Neural progenitor cell (in vitro differentiated cells): ENCODE results near the gene TRIM66. TPM values are rescaled to one million over a fixed set of nuclear protein-coding genes. Genes with fewer than 3 reads are reported as not detected.
A peak's percentile ranks its signal among the peaks of the same experiment; 100 is the strongest.
"Not testable (repeated sequence)": the region's sequence is repeated elsewhere in the genome, so short reads cannot be mapped to it uniquely, and the experiment has no call there.

Experiments used
- DNase-seq: peaks from one replicate; pipeline ENCODE4 v3.0.0-alpha.2; 2016; ENCODE audit warnings: low spot score
- H2AFZ ChIP-seq: fragments of 200-600 bp; sonication (generic); replicated peaks from 2 replicates; pipeline ENCODE4 v1.6.1; 2016; ENCODE audit warnings: antibody characterized with exemption
- H3F3A ChIP-seq: fragments of 200-600 bp; sonication (generic); 2 replicates; pipeline ENCODE4 v1.6.1; 2016; ENCODE audit warnings: antibody characterized with exemption, low read depth
- H3K27ac ChIP-seq: fragments of 200-600 bp; sonication (generic); 2 replicates; pipeline ENCODE4 v1.5.1; 2016; ENCODE audit warnings: mild to moderate bottlenecking
- H3K27me3 ChIP-seq: fragments of 200-600 bp; sonication (generic); 2 replicates; pipeline ENCODE4 v1.6.1; 2016; ENCODE audit warnings: mild to moderate bottlenecking, moderate library complexity
- H3K36me3 ChIP-seq: fragments of 200-600 bp; sonication (generic); 2 replicates; pipeline ENCODE4 v1.5.1; 2016
- H3K4me1 ChIP-seq: fragments of 200-600 bp; sonication (generic); 2 replicates; pipeline ENCODE4 v1.6.1; 2016; ENCODE audit warnings: mixed run types
- H3K4me2 ChIP-seq: fragments of 200-600 bp; sonication (generic); 2 replicates; pipeline ENCODE4 v1.6.1; 2016
- H3K4me3 ChIP-seq: fragments of 200-600 bp; sonication (generic); 2 replicates; pipeline ENCODE4 v1.5.1; 2016
- H3K79me2 ChIP-seq: fragments of 200-600 bp; sonication (generic); 2 replicates; pipeline ENCODE4 v1.6.1; 2016; ENCODE audit warnings: low read depth
- H3K9ac ChIP-seq: fragments of 200-600 bp; sonication (generic); 2 replicates; pipeline ENCODE4 v1.6.1; 2016
- H3K9me3 ChIP-seq: fragments of 200-600 bp; sonication (generic); 2 replicates; pipeline ENCODE4 v1.5.1; 2016; ENCODE audit warnings: low read depth
- H4K20me1 ChIP-seq: fragments of 200-600 bp; sonication (generic); 2 replicates; pipeline ENCODE4 v1.6.1; 2016; ENCODE audit warnings: low read depth
- H3K27ac Mint-ChIP-seq: 3 replicates; pipeline ENCODE4 v1.8.0; 2021; ENCODE audit warnings: mixed read lengths
- H3K27me3 Mint-ChIP-seq: 2 replicates; pipeline ENCODE4 v1.8.0; 2022; ENCODE audit warnings: low read depth, mild to moderate bottlenecking, inconsistent platforms, moderate library complexity, mixed read lengths; ENCODE audit not compliant: insufficient read depth
- H3K36me3 Mint-ChIP-seq: 3 replicates; pipeline ENCODE4 v1.8.0; 2021; ENCODE audit warnings: mixed read lengths
- H3K4me1 Mint-ChIP-seq: 3 replicates; pipeline ENCODE4 v1.8.0; 2021; ENCODE audit warnings: mixed read lengths
- H3K4me3 Mint-ChIP-seq: 3 replicates; pipeline ENCODE4 v1.8.0; 2021; ENCODE audit warnings: mild to moderate bottlenecking, moderate library complexity, mixed read lengths
- H3K9me3 Mint-ChIP-seq: 3 replicates; pipeline ENCODE4 v1.8.0; 2020; ENCODE audit warnings: mixed read lengths
- EZH2 ChIP-seq: fragments of 200-600 bp; sonication (generic); IDR thresholded peaks from 2 replicates; pipeline ENCODE4 v1.6.1; 2017; ENCODE audit warnings: antibody characterized with exemption, mild to moderate bottlenecking, moderate library complexity
- EZH2phosphoT487 ChIP-seq: fragments of 200-600 bp; sonication (generic); IDR thresholded peaks from 2 replicates; pipeline ENCODE4 v1.6.1; 2017; ENCODE audit warnings: antibody characterized with exemption
- total RNA-seq: library from RNA; depleted of rRNA; stranded (reverse); fragments of >200 nt; gene quantifications from 2 replicates; pipeline ENCODE4 v1.2.3, GENCODE V29; 2015; ENCODE audit warnings: low replicate concordance
- TF ChIP-seq, protein P1 (sequence below): fragments of 200-600 bp; sonication (generic); IDR thresholded peaks from 2 replicates; pipeline ENCODE4 v1.5.1; 2017; ENCODE audit warnings: antibody characterized with exemption, mild to moderate bottlenecking

TRIM66 gene
- total RNA-seq, 1 donor from 2014 or later: 0.95 TPM

DNA sequence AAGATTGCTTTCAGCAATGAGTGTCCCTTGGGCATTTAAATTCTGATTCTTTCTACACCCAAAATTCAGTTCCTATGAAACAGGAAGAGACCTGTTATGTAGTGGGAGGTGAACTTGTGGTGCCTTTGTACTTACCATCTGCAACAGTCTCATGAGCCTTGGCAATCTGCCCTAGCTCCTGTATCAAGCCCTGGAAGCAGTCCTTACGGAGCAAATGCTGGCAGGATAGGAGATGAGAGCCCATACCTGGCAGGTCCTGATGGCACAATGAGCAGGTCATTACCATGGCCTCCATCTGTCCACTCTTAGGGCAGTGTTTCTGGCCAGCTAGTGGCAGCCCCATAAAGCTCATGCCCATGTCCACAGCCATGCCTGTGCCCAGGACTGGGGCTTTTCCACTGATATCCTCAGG lies 10.8 kb downstream of the TRIM66 start:
- Histone ChIP-seq H3K27me3 (no peaks in the 10 kb centered on the region), H3K4me3 (peak overlapping the region; percentile 31), H4K20me1 (no peaks in the 10 kb centered on the region), H3F3A (peaks cover 33% of the 10 kb centered on the region), H3K27ac (peak overlapping the region; percentile 95), H3K36me3 (no peaks in the 10 kb centered on the region), H2AFZ (no peak overlapping the region), H3K4me2 (peak overlapping the region; percentile 78), H3K9ac (no peak overlapping the region), H3K9me3 (no peaks in the 10 kb centered on the region), H3K79me2 (no peaks in the 10 kb centered on the region), H3K4me1 (peaks cover 45% of the 10 kb centered on the region)
- Mint-ChIP-seq H3K36me3 (peaks cover 6% of the 10 kb centered on the region), H3K27ac (peak overlapping the region; percentile 100), H3K27me3 (peaks cover 3% of the 10 kb centered on the region), H3K4me1 (peaks cover 59% of the 10 kb centered on the region), H3K9me3 (peaks cover 4% of the 10 kb centered on the region), H3K4me3 (peak overlapping the region; percentile 76)
- TF ChIP-seq, protein P1, sequence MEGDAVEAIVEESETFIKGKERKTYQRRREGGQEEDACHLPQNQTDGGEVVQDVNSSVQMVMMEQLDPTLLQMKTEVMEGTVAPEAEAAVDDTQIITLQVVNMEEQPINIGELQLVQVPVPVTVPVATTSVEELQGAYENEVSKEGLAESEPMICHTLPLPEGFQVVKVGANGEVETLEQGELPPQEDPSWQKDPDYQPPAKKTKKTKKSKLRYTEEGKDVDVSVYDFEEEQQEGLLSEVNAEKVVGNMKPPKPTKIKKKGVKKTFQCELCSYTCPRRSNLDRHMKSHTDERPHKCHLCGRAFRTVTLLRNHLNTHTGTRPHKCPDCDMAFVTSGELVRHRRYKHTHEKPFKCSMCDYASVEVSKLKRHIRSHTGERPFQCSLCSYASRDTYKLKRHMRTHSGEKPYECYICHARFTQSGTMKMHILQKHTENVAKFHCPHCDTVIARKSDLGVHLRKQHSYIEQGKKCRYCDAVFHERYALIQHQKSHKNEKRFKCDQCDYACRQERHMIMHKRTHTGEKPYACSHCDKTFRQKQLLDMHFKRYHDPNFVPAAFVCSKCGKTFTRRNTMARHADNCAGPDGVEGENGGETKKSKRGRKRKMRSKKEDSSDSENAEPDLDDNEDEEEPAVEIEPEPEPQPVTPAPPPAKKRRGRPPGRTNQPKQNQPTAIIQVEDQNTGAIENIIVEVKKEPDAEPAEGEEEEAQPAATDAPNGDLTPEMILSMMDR: no peak
- TF ChIP-seq EZH2phosphoT487 (no peak), EZH2 (no peak)
- peak; percentile 7 for DNase-seq

DNA sequence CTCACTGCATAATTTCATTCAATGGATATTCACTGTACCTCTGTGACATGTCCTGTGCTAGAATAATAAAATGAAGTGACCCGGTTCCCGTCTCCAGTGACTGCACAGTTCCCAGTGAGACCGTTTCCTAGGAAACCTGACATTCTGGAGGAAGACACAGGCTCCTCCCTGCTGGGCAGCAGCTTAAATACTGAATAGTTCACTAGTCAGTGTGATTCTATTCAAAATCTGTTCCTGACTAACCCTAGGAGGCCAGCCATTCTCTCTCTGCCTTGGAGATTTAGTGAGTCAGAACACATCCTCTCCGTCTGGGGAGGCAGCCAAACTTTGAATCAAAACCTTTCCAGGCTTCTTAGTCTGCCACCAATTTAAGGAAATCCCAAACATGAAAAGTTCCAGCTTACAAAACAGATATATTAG lies 11.3 kb downstream of the TRIM66 start:
- H3K79me2 ChIP-seq: no peaks in the 10 kb centered on the region
- TF ChIP-seq, protein P1: no peak
- Mint-ChIP-seq H3K9me3 (peaks cover 4% of the 10 kb centered on the region), H3K27me3 (peaks cover 3% of the 10 kb centered on the region), H3K36me3 (peaks cover 9% of the 10 kb centered on the region), H3K4me1 (peaks cover 54% of the 10 kb centered on the region), H3K27ac (peak overlapping the region; percentile 100), H3K4me3 (peak overlapping the region; percentile 76)
- no peaks in the 10 kb centered on the region for H3K9me3 ChIP-seq
- no peaks in the 10 kb centered on the region for H3K36me3 ChIP-seq
- peaks cover 41% of the 10 kb centered on the region for H3K4me1 ChIP-seq
- H2AFZ ChIP-seq: no peak overlapping the region
- peak overlapping the region; percentile 78 for H3K4me2 ChIP-seq
- peak overlapping the region; percentile 95 for H3K27ac ChIP-seq
- no peaks in the 10 kb centered on the region for H3K27me3 ChIP-seq
- H3K4me3 ChIP-seq: peak overlapping the region; percentile 37
- peak; percentile 97 for DNase-seq
- H3K9ac ChIP-seq: no peak overlapping the region
- no peaks in the 10 kb centered on the region for H4K20me1 ChIP-seq
- peaks cover 33% of the 10 kb centered on the region for H3F3A ChIP-seq

DNA sequence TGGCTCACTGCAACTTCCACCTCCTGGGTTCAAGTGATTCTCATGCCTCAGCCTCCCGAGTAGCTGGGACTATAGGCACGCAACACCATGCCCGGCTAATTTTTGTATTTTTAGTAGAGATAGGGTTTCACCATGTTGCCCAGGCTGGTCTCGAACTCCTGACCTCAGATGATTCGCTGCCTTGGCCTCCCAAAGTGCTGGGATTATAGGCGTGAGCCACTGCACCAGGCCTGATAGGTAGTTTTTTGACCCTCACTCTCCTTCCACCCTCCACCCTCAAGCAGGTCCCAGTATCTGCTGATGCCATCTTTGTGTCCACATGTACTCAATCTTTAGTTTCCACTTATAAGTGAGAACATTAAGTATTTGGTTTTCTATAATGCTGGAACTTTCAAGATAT lies 12.4 kb downstream of the TRIM66 start:
- H3K9ac ChIP-seq, H3K36me3 ChIP-seq, H2AFZ ChIP-seq, H3K79me2 ChIP-seq, H3K36me3 Mint-ChIP-seq, H3K4me3 Mint-ChIP-seq, H3K9me3 Mint-ChIP-seq, H4K20me1 ChIP-seq, H3K27me3 ChIP-seq, H3K27me3 Mint-ChIP-seq, H3K9me3 ChIP-seq, DNase-seq, H3K4me3 ChIP-seq: not testable (repeated sequence)
- peaks cover 33% of the 10 kb centered on the region for H3F3A ChIP-seq
- peak overlapping the region; percentile 91 for H3K27ac ChIP-seq
- H3K4me1 ChIP-seq: peaks cover 38% of the 10 kb centered on the region
- Mint-ChIP-seq H3K27ac (peak overlapping the region; percentile 98), H3K4me1 (peaks cover 52% of the 10 kb centered on the region)
- peak overlapping the region; percentile 78 for H3K4me2 ChIP-seq

DNA sequence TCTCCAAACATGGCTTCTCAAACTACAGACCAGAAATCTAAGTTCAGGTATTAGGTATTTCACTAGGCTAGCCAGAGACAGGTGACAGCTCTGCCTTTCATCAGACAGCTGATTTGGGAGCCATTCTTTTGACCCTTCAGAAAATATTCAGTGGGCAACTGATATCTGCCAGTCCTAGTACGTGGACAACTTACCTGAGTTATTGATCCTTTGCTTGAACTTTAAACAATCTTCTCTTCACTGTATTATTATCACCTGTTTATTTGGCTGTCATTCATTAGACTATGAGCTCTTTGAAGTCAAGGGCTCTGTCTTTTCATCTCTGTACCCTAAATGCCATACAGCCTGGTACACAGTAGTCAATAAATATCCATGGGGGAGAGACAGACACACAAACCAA lies 17.2 kb downstream of the TRIM66 start:
- H3K36me3 Mint-ChIP-seq: peaks cover 9% of the 10 kb centered on the region
- Histone ChIP-seq H3K4me2 (no peak overlapping the region), H3K36me3 (no peaks in the 10 kb centered on the region), H3F3A (peaks cover 9% of the 10 kb centered on the region), H3K9me3 (no peaks in the 10 kb centered on the region), H4K20me1 (no peaks in the 10 kb centered on the region), H3K27me3 (no peaks in the 10 kb centered on the region), H3K27ac (no peak overlapping the region), H2AFZ (no peak overlapping the region), H3K4me1 (peaks cover 21% of the 10 kb centered on the region), H3K9ac (no peak overlapping the region), H3K79me2 (no peaks in the 10 kb centered on the region), H3K4me3 (no peak overlapping the region)
- H3K27me3 Mint-ChIP-seq: peaks cover 3% of the 10 kb centered on the region
- H3K9me3 Mint-ChIP-seq: peaks cover 4% of the 10 kb centered on the region
- peaks cover 42% of the 10 kb centered on the region for H3K4me1 Mint-ChIP-seq
- H3K27ac Mint-ChIP-seq: no peak overlapping the region
- no peak for DNase-seq
- H3K4me3 Mint-ChIP-seq: no peak overlapping the region
- no peak for TF ChIP-seq EZH2
- TF ChIP-seq EZH2phosphoT487: no peak
- TF ChIP-seq, protein P1: no peak
